ENCODE measurements around the gene TP73.
A peak's percentile ranks its signal among the peaks of the same experiment; 100 is the strongest.

Gene TP73

DNA sequence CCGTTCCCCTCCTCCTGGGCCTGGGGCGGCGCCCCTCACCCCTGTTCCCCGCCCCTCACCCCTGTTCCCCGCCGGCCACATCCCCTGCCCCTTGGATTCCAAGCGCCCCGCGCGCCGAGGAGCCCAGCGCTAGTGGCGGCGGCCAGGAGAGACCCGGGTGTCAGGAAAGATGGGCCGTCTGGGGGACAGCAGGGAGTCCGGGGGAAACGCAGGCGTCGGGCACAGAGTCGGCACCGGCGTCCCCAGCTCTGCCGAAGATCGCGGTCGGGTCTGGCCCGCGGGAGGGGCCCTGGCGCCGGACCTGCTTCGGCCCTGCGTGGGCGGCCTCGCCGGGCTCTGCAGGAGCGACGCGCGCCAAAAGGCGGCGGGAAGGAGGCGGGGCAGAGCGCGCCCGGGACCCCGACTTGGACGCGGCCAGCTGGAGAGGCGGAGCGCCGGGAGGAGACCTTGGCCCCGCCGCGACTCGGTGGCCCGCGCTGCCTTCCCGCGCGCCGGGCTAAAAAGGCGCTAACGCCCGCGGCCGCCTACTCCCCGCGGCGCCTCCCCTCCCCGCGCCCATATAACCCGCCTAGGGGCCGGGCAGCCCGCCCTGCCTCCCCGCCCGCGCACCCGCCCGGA, at the start of gene TP73:
TSS of gene TP73 (plus strand) at position 587 of the 618 bp plus-strand sequence. CDS start 29,850 bp downstream, outside the sequence.
- no peak for DNase-seq

DNA sequence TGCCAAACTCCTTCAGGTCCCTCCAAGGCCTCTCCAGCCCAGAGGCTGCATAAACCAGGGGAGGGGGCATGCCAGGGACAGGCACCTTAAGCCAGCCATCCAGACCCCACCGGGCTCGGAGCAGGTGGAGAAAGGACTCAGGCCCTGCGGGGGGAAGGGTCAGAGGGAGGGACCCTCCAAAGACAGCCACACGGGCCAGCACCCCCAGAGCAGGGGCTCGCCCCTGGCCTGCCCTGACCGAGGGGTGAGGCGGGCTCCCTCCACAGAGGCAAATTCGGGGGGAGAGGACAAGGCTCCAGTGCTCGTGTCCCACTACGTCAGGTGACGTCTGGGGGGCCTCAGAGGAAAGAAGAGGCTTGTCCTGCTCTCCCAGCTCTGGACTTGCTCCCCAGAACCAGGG, 49.2 kb upstream of the TP73 start:
- no peak for DNase-seq

DNA sequence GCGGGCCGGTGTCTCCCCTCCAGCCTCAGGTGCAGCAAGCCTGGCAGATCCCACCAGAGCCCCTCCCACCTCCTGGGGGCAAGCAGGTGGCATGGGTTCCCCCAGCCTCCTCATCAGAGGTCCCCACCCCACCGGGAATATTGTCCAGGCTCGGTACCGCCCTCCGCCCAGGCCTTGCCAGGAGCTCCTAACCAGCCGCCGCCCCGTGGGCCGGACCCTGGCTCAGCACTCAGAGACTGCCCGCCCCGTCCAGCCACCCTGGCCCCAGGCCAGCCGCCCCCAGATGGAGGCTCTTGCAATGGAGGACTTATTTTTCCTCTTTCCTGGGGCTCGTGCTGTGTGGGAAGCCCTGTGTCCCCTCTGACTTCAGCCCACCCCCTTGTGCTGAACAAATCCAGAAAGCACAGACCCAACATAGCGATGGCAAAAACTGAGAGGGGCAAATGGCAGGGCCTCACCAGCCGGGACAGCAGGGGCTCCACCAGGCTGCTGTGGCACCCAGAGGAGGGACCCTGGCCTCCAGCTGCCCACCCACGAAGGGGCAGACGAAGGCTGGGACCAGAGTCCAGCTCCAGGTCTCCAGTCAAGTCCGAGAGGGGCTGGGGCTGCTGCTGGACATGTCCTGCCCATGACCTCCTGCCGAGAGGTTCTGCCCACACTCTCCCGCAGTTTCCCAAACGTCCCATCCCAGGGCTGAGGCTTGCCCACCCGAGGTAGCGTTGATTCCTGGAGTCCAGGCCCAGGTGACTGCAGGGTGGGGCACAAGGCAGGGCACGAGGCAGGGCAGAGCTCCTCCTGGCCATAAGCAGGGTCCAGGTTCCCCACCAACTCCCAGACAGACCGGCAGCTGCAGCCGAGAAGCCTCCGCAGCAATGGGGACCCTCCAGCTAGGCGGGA, 48.5 kb upstream of the TP73 start:
- no peak for DNase-seq

DNA sequence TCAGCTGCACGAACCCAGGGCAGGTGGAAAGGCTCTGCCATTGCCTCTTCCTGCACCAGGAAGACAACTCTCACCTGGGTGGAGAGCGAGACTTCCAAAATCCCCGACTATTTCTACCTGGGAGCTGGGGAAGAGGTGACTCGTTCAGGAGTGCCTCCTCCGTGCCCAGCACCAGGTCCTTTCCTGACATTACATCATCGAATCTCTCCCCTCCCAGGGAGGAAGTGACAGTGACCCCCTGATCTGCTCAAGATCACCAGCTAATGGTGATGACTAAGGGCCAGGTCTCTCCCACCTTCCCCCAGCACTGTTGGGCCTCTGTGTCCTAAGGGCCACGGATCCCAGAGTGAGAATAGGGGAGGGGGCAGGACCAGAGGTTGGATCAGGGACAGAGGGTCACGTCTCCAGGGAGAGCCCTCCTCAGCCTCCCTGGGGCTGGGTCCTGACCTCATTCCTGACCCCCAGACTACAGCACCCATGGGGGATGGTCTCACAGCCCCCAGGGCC, 47.8 kb upstream of the TP73 start:
- DNase-seq = no peak

GRCh38 chr1:3604997-3605823, 47.1 kb upstream of the TP73 start:
- no peak for DNase-seq

- DNase-seq = no peak
Observed at GRCh38 chr1:3606779-3607702, 45.3 kb upstream of the TP73 start.

GRCh38 chr1:3607703-3608065, 44.6 kb upstream of the TP73 start:
- no peak for DNase-seq

DNA sequence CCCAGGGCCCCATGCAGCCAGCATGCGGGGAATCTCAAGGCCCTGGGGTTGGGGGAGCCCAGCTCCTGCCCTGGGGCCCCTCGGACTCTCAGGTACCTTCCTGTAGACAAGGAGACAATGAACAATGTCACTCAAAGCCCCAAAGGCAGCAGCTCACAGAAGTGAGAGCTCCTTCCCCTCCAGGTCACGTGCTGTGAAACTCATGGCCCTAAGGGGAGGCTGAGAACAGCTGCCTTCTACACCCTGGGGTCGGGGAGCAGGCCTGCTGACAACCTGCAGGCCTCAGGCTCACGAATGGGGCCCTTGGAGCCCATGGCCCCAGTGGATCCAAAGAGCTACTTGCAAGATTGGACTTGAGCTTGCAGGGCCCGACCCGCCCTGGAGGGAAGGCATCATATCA, 44.2 kb upstream of the TP73 start:
- DNase-seq = no peak

GRCh38 chr1:3609016-3609768, 43.1 kb upstream of the TP73 start:
- DNase-seq = no peak

- DNase-seq = no peak
Observed at GRCh38 chr1:3609769-3610526, 42.4 kb upstream of the TP73 start.

DNA sequence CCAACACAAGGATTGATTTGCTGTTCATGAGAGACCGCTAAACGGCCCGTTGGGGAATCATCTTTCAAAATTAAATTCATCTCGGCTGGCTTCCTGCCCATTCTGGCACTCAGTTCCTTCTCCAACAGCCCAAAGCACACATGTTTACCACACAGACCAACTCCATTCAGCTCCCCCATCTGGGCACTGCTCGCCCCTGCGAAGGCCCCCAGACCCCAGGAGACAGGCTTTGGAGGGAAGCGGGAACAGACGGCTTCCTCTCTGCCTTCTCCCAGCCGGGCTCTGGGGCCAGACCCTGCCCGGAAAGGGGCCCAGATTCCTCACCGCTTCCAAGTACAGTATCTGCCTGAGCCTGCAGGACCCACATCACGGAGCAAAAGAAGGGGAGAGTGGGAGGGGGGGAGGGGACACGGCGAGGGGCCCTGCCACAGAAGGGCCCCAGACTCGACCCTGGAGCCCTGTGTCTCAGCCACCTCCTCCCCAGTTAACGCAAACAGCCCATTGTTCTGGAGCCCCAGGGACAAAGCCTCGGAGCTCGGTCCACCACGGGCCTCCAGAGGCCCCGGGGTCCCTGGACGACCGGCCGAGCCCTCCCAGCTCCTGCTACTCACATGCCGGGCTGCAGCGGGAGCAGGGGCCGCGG, 41.7 kb upstream of the TP73 start:
- no peak for DNase-seq

DNA sequence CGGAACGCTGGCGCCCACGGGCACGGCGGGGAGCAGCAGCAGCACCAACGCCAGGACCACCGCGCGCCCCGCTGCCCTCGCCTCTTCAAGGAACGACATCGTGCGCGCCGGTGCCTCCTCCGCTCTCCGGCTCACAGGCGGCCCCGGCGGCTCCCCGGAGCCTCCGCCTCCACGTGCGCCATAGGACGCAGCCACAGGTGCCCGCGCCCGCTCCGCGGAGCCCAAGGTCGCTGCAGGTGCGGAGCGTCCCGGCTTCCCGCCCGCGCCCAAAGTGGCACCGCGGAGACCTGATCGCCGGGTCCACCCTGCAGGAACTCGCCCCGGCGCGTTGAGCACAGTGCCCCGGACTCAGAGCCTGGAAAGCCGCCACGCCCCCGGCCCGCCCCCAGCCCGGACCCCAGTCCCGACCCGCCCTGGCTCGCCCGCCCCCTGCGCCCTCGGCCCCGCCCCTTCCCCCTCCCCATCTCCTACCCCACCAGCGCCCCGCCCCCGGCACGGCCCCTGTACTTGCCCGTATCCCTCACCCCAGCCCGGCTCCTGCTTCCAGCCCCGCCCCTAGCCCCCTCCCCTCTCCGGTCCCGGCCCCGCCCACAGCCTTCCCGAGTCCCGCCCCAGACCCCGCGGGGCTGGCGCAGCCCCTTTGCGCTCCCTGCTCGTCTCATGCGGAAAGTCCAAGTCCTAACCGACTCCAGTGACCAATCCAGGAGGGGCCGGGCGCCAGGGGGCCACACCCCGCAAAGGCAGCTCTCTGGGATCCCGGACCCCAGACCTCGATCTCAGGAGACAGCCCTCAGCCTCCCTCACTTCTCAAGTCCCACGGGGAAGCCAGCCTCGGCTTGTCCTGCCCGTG, 40.9 kb upstream of the TP73 start, which contains the start of gene MEGF6:
TSS of gene MEGF6 (minus strand) at position 339 of the 850 bp plus-strand sequence. CDS start at position 99, 240 bp downstream.
- DNase-seq = peak; percentile 93

DNA sequence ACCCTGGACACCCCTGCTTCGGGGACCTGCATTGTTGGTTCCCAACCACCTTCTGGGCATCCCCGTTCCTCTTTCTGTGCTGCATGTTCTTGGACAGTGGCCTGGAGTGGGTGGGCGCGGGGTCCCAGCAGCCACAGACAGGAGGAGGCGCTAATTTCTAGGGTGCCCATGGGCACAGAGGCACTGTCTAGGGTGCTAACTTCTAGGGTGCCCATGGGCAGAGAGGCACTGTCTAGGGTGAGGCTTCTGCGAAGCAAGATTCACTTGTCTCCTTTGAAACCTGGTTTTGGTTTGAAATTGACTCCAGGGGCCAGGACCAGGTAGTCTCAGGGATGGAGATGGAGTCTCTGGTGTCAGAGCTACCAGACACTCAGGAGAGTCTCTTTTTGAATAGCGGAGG, 40.2 kb upstream of the TP73 start:
- no peak for DNase-seq

GRCh38 chr1:3614755-3615742, 37.3 kb upstream of the TP73 start:
- DNase-seq = peak; percentile 36

GRCh38 chr1:3616861-3617260, 35.5 kb upstream of the TP73 start:
- DNase-seq = no peak

GRCh38 chr1:3617806-3618345, 34.4 kb upstream of the TP73 start:
- DNase-seq = no peak

- DNase-seq = no peak
Observed at GRCh38 chr1:3618531-3618880, 33.8 kb upstream of the TP73 start.
